ENCODE data around the gene ZNF839.
"Not testable (repeated sequence)": the region's sequence is repeated elsewhere in the genome, so short reads cannot be mapped to it uniquely, and the experiment has no call there.

ZNF839 gene

DNA sequence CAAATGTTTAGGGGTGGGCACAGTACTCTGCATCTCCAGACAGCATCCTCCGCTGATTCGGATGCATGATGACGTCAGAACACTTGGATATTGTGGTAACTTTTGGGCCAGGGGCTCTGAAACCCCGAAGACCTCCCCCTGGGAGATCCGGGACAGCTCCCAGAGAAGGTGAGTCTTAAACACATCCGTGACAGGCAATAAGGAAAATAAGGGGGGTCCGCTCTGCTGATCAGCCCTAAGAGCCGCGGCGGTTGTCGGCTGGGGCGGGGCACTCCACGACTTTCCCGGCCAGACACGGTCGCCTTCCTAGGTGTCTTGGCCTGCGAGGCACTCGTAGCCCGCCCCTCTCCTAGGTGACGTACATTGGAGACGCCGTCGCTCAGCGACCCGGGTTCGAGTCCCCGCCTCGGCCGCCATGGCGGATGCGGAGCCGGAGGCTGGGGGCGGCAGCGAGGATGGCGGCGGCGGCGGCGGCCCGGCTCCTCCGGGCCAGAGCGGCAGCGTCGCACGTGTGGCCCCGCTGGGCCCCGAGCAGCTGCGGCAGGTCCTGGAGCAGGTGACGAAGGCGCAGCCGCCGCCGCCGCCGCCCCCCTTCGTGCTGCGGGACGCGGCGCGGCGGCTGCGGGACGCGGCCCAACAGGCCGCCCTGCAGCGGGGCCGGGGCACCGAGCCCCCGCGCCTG, at the start of gene ZNF839:
TSS of gene ZNF839 (plus strand) at position 396 of the 682 bp plus-strand sequence. CDS start at position 416, 20 bp downstream.
- peak; percentile 97 for DNase-seq

DNA sequence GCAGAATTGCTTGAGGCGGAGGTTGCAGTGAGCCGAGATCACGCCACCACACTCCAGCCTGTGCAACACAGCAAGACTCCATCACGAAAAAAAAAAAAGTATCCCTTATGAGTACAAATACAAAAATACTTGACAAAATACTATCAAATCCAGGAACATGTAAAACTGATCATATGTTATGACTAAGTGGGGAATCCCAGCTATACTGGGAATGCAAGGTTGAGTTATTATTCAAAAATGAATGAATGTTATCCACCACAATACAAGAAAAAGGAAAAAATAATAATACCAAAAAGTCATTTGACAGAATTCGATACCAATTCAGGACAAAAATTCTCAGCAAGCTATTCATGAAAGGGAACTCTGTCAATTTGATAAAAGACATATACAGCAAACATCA, 47.2 kb upstream of the ZNF839 start:
- no peak for DNase-seq

DNA sequence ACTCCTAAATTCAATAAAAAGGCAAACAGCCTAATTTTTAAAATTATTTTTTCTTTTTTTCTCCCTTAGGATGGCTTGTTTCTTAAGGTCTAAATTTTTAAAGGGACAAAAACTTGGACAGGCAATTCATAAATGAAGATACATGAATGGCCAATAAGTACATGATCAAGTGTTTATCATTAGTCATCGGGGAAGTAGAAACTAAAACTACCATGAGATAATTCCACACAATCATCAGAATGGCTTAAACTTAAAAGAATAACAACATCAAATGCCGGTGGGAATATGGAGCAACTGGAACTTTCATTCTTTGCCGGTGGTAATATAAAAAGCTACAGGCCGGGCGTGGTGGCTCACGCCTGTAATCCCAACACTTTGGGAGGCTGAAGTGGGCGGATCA, 43.7 kb upstream of the ZNF839 start:
- no peak for DNase-seq

DNA sequence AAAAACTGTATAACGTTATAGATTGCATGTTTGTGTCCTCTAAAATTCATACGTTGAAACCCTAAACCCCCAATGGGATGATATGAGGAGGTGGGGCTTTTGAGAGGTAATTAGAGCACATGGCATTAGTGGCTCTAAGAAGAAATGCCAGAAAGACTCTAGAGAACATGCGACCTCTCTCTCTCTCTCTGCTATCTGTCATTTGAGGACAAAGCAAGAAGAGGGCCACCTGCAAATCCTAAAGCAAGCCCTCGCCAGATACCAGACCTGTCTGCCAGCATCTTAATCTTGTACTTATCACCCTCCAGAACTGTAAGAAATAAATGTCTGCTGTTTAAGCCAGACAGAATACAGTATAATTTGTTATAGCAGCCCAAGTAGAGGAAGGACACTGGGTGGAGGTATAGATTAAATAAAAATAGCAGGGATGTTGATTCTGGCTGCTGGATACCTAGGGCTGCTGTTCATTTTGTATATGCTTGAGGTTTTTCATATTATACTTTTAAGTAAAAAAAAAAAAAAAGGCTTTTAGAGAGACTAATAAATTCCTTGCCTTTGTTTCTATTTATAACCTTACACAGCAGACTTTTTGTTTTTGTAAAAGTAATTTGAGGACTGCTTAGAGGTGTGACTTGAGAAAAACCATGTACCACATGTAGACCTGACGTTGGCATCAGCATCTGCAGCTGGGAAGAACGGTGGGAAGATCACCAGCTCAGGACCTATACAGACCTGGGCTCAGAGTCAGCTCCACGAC, 41.5 kb upstream of the ZNF839 start:
- no peak for DNase-seq

DNA sequence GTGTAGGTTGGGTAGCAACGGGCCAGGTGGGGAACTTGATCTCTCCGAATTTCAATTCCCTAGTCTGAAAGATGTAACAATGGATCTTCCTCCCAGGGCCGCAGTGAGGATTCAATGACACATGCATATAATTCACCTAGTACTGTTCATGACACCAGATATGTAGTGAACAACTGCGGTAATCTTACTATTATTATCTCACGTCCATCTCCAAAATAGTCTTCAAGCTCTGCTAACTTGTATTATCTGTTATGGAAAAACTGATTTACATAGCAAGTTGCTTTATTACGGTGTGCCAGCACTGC, 41.0 kb upstream of the ZNF839 start:
- DNase-seq = no peak

DNA sequence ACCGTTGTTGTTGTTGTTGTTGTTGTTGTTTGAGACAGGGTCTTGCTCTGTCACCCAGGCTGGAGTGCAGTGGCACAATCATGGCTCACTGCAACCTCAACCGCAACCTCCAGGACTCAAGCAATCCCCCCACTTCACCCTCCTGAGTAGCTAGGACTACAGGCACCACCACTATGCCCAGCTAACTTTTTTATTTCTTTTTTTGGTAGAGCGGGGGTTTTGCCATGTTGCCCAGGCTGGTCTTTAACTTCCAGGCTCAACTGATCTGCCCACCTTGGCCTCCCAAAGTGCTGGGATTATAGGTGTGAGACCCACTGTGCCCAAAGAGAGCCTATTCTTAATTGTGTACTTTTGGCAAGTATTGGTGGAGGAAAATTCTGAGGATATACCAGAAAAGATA, 40.3 kb upstream of the ZNF839 start:
- DNase-seq = no peak

DNA sequence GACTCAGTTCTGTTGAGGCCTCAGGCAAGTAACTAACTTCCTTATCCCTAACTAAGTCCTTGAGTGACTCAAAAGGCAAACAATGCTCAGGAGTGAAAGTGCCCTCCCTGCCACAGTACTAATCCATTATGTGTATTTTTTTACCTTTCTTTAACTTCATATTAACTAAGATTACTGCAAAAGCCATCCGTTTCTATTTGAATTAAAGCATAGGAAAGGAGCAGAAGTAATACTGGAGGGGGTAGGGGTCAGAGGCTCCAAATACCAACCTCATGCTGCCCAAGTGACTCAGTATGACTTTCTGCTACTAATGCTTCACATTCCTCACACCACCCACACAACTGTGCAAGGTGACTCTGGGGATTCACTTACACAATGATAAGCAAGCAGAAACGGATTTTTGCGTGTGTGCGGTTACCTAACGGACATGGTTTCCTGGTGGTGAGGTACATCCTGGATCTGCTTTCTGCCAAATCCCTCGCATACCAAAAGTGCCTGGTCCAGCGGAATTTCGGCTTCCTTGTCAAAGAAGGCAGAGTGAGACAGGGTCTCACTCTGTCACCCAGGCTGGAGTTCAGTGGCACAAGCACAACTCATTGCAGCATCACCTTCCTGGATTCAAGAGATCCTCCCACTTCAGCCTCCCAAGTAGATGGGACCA, 39.7 kb upstream of the ZNF839 start:
- peak; percentile 18 for DNase-seq

DNA sequence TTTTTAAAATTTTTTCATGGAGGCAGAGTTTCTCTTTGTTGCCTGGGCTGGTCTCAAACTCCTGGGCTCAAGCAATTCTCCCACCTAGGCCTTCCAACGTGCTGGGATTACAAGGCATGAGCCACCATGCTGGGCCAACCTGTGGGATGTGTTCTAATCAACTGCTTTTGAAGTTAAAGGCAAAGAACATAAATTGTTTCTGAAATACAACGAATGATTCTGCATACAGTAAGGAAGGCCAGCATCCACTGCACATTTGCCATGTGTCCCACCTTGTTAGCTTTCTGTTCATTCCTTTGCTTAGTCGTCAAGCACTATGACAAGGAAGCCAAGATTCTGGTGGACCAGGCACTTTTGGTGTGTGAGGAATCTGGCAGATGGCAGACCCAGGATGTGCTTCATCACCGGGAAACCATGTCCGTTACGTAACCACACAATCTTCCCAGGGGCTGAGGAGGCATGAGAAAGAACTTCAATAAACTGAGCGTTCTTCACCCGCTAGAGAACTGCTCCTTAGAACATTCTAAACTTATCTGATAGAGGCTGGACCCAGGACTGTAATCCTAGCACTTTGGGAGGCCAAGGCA, 39.1 kb upstream of the ZNF839 start:
- no peak for DNase-seq

DNA sequence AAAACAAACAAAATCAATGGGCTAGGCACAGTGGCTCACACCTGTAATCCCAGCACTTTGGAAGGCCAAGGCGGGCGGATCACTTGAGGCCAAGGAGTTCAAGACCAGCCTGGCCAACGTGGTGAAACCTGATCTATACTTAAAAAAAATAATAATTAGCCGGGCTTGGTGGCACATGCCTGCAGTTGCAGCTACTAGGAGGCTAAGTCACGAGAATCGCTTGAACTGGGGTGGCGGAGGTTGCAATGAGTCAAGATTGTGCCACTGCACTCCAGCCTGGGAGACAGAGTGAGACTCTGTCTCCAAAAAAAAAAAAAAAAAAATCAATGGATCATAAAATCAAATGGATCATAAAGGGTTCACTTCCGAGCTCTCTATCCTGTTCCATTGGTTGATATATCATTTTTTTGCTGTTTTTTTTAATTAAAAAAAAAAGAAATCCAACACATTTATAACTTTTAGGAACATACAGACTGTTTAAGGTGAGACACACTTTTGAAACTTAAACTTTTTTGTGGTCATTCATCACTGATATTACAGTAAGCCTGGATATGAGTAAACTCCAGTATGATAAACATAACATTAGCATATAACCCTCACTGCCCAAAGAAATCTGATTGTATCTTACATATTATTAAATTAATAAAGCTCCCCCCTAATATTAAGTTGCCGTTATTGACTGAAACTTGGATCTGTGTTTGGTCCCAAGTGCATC, 36.6 kb upstream of the ZNF839 start:
- no peak for DNase-seq

DNA sequence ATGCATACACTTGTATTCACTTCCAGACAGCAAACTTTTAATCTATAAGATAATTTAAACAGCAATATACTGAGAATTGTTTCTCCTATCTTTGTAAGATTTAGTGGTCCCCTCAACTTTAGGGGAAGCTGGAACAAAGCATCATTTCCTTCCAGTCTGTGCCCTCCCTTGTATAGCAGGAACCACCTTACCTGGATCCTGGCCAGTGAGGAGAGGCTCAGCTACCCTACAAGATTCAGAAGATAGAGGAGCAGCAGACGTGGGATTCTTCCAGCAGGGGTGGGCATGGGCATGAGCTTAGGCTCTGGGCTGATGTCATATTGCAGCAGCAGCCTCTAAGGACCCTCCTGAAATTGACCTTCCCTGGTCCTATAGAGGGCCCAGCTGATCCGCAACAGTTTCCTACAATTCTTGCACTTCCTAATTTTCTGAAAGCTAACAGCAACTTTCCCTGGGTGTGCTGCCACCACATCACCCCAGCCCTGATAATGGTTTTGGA, 35.9 kb upstream of the ZNF839 start:
- DNase-seq = no peak

DNA sequence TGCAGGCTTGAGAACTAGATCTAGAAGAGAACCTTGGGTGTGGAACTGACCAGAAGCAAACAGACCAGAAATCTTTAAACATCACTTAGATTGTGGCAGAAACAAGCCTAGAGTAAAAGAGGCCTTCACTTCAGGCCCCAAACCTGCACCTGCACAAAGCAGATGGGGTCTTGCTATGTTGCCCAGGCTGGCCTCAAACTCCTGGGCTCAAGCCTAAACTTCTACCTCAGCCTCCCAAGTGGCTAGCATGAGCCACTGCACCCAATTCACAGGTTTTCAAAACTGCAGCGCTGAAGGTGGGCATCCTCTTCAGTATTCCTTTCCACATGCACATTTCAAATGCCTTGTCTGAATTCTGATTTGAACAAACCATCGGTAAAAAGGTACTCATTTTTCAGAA, 34.4 kb upstream of the ZNF839 start:
- no peak for DNase-seq

DNA sequence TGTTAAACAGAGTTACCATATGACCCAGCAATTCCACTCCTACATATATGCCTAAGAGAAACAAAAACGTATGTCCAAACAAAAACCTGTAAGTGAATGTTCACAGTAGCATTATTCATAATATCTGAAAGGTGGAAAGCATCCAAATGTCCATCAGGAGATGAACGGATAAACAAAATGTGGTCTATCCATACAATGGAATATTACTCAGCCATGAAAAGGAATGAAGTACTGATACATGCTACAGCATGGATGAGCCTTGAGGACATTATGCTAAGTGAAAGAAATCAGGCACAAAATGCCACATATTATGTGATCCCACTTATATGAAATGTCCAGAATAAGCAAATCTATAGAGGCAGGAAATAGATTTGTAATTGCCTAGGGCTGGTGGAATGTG, 31.4 kb upstream of the ZNF839 start:
- DNase-seq = no peak

DNA sequence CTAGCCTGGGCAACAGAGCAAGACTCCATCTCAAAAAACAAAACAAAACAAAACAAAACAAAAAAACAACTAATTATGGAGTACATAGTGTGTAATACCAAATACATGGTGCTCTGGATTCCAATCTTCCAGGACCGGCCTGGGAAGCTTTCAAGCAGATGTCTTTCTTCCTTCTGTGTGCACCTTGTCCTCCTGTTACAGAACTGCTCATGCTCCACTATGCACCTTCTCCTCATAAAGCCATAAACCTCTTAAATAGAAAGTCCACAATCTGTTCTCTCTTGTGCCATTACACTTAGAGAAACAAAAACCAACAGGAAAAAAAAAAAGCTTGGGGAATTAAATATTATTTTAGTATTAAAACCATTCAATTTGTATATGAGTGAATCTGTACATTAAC, 27.1 kb upstream of the ZNF839 start:
- DNase-seq = no peak

DNA sequence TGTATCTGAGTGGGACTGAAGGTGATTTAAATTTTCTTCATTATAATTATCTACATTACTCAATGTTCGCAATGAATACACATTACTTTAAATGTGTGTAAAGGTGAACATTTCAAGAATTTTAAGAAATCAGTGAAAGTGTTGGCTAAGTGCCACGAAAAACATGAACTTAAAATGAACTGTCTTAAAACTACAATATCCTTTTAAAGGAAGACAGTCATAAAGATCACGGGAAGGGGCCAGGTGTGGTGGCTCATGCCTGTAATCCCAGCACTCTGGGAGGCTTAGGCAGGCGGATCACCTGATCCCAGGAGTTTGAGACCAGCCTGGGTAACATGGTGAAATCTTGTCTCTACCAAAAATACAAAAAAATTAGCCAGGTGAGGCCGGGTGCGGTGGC, 25.8 kb upstream of the ZNF839 start:
- no peak for DNase-seq

DNA sequence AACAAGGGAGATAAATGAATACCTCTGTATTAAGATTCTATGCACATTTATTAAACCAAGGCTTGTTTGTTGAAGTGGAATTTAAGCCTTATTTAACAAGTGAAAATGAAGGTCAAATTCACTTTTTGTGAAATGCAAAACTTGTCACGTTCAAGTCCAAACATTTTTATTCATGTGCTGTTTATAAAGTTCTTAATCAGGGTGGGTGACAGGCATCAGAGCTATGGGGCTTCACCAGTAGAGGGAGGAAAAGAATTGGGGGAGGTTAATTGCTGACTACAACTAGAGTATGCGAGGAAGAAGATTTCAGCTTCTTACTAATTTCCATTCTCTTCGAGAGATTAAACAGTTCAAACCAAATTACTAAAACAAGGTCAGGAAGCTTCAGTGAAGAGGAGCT, 24.3 kb upstream of the ZNF839 start:
- DNase-seq = no peak

DNA sequence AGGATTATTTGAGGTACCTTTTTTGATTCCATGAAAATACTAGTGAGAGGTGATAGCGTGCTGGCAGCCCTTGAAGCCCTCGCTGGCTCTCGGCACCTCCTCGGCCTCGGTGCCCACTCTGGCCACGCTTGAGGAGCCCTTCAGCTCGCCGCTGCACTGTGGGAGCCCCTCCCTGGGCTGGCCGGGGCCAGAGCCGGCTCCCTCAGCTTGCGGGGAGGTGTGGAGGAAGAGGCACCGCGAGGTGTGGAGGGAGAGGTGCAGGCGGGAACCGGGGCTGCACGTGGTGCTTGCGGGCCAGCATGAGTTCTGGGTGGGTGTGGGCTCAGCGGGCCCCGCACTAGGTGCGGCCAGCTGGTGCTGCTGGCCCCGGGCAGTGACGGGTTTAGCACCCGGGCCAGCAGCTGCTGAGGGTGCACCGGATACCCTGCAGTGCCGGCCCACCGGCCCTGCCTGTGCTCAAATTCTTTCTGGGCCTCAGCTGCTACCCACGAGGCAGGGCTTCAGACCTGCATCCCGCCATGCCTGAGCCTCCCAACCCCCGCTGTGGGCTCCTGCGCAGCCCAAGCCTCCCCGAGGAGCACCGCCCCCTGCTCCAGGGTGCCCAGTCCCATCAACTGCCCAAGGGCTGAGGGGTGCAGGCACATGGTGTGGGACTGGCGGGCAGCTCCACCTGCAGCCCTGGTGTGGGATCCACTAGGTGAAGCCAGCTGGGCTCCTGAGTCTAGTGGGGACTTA, 21.9 kb upstream of the ZNF839 start:
- DNase-seq = no peak

DNA sequence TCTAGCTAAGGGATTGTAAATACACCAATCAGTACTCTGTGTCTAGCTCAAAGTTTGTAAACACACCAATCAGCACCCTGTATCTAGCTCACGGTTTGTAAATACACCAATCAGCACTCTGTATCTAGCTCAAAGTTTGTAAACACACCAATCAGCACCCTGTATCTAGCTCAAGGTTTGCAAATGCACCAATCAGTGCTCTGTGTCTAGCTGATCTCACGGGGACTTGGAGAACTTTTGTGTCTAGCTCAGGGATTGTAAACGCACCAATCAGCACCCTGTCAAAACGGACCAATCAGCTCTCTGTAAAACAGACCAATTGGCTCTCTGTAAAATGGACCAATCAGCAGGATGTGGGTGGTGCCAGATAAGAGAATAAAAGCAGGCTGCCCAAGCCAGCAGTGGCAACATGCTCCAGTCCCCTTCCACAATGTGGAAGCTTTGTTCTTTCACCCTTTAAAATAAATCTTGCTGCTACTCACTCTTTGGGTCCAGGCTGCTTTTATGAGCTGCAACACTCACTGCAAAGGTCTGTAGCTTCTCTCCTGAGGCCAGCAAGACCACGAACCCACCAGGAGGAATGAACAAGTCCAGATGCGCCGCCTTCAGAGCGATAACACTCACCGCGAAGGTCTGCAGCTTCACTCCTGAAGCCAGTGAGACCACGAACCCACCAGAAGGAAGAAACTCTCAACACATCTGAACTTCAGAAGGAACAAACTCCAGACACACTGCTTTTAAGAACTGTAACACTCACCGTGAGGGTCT, 21.1 kb upstream of the ZNF839 start:
- DNase-seq = not testable (repeated sequence)

DNA sequence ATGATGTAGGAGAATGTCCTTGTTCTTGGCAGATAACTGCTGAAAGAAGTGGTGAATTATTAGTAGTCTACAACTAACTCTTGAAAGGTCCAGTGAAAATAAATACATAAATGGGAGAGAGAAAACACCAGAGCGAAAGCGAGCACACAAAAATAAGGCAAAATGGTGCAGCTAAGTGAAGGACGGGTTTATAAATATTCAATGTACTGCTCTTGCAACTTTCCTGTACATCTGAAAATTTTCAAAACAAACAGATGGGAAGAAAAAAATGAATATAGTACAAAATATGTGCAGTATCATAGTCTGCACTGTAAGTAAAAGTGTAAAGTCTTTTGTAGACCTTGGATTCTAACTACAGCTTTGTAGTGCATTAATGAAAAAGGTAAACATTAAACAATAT, 15.9 kb upstream of the ZNF839 start:
- DNase-seq = no peak

DNA sequence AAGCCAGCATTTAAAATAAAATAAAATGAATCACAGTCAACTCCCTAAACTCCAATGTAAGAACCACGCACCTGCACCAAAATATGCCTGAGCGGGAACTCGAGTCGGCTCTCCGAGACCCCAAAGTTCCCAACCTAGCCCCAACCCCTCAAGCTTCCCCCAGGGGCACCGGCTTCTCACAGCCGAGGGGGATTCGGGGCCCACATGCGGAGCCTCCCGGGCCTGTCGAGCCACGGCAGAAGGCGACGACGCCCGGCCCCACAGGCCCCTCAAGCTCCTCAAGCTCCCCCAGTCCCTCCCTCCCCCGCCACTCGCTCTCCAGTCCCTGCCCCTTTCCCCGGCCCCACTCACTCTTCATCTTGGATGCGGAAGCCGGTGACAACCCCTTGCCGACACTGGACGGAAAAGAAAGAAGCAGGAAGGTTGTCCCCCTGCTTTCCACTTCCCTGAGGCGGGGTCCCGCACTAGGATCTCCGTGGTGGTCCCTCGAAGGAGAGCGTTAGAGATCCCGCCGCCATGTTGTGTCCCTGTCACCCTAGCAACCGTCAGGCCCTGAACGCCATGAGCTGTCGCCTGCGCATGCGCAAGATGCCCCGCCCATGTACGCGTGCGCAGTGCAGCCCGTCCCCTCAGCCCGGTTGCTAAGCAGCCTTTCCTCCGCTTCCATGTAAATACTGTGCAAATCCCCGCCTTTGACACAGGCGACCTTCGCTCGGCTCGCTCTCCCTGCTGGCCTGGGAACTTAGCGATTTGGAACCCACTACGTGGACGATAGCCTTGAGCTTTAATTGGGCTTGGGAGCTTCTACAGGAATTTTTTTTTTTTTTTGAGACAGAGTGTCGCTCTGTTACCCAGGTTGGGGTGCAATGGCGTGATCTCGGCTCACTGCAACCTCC, 14.7 kb upstream of the ZNF839 start, which contains the start of gene MOK:
TSS of gene MOK (minus strand) at position 554 of the 896 bp plus-strand sequence. CDS start at position 358, 196 bp downstream.
- DNase-seq = peak; percentile 95

Measured in stimulated activated CD4-positive, alpha-beta T cell treated with anti-CD3 and anti-CD28 coated beads, Interleukin-15, amount 100 ng/mL, for 24 hours (primary cell).